ENCODE data around the gene BDKRB2. TPM values are rescaled to one million over a fixed set of nuclear protein-coding genes. Genes with fewer than 3 reads are reported as not detected.

The BDKRB2 gene
- total RNA-seq, 1 donor from 2014 or later = not detected

- Mint-ChIP-seq H3K36me3 (ENCODE audit: low read depth) (no peaks in the 10 kb centered on the region), H3K27ac (no peak overlapping the region), H3K27me3 (peaks cover 9% of the 10 kb centered on the region), H3K4me3 (no peak overlapping the region), H3K4me1 (no peaks in the 10 kb centered on the region), H3K9me3 (peaks cover 6% of the 10 kb centered on the region)
- CTCF ChIA-PET = no interaction called here
- TF ChIP-seq, protein P1, sequence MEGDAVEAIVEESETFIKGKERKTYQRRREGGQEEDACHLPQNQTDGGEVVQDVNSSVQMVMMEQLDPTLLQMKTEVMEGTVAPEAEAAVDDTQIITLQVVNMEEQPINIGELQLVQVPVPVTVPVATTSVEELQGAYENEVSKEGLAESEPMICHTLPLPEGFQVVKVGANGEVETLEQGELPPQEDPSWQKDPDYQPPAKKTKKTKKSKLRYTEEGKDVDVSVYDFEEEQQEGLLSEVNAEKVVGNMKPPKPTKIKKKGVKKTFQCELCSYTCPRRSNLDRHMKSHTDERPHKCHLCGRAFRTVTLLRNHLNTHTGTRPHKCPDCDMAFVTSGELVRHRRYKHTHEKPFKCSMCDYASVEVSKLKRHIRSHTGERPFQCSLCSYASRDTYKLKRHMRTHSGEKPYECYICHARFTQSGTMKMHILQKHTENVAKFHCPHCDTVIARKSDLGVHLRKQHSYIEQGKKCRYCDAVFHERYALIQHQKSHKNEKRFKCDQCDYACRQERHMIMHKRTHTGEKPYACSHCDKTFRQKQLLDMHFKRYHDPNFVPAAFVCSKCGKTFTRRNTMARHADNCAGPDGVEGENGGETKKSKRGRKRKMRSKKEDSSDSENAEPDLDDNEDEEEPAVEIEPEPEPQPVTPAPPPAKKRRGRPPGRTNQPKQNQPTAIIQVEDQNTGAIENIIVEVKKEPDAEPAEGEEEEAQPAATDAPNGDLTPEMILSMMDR (IDR thresholded peaks at IDR 0.05) = no peak
- intact Hi-C loops (cut with micrococcal nuclease) = no loop called here
- DNase-seq = no peak
- POLR2A ChIA-PET = no interaction called here
- ATAC-seq (ENCODE audit: low read depth) = no peak
These were observed 8.3 kb downstream of the BDKRB2 start for GRCh38 chr14:96212896-96213295.

DNA sequence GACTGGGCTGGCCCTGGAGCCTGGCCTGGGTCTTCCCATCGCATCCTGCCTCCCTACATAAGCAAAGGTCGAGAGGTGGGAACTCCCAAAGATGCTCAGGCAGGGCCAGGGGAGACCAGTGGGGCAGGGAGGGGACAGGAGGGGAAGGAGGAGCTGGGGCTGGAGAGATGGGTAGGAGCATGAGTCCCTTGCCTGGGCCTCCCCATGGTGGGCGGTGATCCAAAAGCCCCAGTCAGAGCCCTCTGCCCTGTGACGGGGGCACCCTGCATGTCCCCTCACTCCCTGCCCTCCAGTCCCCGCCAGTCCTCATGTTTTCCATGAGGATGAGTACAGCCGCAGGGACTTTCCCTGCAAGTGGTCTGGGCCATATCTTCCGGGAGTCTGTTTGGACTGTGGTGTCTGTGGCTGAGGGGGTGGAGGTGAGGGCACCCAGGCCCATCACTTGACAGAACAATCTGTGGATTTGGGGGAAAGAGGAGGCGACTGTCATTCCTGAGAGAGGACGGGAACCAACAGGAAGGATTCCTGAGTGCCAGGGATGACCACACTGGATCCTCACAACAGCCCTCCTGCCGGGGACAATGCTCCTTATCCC is 9.3 kb downstream of the BDKRB2 start:
- Mint-ChIP-seq H3K4me3 (no peak overlapping the region), H3K27me3 (peaks cover 2% of the 10 kb centered on the region), H3K27ac (no peak overlapping the region), H3K36me3 (ENCODE audit: low read depth) (no peaks in the 10 kb centered on the region), H3K4me1 (no peaks in the 10 kb centered on the region), H3K9me3 (peaks cover 6% of the 10 kb centered on the region)
- ChIA-PET CTCF (no interaction called here), POLR2A (no interaction called here)
- intact Hi-C loops (cut with micrococcal nuclease) = no loop called here
- TF ChIP-seq, protein P1 (IDR thresholded peaks at IDR 0.05) = no peak
- DNase-seq (no peak), ATAC-seq (ENCODE audit: low read depth) (no peak)

DNA sequence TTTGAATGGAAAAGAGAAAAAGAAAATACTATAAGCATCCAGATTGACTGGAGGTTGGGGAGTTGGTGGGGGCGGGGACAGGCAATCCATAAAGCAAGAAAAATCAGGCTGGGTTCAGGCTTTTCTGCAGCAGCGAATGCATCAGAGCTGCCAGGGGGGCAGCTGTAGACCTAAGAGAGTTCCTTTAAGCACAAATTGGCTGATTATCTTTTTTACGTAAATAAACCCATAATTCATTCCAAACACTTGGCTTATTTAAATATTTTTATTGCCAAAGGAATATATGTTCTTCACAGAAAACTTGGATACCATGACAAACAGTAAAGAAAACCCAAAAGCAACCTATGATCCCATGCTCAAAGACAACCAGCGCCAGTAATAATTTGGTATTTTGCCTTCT is 10.2 kb downstream of the BDKRB2 start:
- POLR2A ChIA-PET = no interaction called here

DNA sequence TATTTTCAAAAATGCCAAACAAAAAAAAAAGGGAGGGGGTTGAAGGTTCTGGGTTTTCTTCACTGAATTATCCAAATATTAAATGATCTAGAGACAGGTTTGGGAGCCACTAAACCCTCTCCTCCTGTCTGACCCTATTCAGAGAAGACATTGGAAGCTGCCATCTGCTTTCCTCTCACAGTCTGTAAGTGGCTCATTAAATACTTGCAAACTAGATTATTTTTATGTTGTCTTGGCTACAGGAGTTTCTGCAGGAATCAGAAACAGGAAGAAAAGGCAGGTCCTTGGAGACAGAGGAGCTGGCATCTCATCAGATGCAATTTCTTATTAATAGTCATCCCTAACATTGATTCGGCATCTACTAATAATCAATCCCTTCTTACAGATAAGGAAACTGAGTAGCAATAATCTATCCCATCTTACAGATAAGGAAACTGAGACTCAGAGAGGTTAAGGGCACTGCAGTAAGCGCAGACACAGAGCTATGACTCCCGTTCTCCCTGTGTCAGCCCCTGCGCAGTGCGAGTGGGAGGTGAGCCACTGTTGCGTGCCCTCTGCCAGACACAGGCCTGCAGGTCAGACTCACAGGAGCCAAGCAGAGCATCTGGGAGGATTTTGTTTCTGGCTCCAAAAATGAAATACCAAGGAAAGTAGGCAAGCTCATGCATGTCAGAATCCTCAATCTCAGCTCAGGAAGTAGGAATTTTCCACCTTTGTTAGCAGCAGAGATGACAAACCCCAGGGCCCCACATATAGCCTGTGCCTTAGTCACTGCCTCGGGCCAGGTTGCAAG is 11.0 kb downstream of the BDKRB2 start:
- Mint-ChIP-seq H3K36me3 (ENCODE audit: low read depth) (no peaks in the 10 kb centered on the region), H3K9me3 (peaks cover 6% of the 10 kb centered on the region), H3K4me3 (no peak overlapping the region), H3K27me3 (peaks cover 4% of the 10 kb centered on the region), H3K4me1 (no peaks in the 10 kb centered on the region), H3K27ac (no peak overlapping the region)
- ChIA-PET POLR2A (no interaction called here), CTCF (no interaction called here)
- DNase-seq (no peak), ATAC-seq (ENCODE audit: low read depth) (no peak)
- intact Hi-C loops (cut with micrococcal nuclease) = no loop called here
- TF ChIP-seq, protein P1 (IDR thresholded peaks at IDR 0.05) = no peak

More for the DNA sequence above, 10.2 kb downstream of the BDKRB2 start:
- Mint-ChIP-seq H3K27ac (no peak overlapping the region), H3K27me3 (peaks cover 2% of the 10 kb centered on the region), H3K4me3 (no peak overlapping the region), H3K4me1 (no peaks in the 10 kb centered on the region), H3K9me3 (peaks cover 6% of the 10 kb centered on the region), H3K36me3 (ENCODE audit: low read depth) (no peaks in the 10 kb centered on the region)
- no peak for DNase-seq
- no peak for ATAC-seq (ENCODE audit: low read depth)
- CTCF ChIA-PET = no interaction called here
- TF ChIP-seq, protein P1 (IDR thresholded peaks at IDR 0.05) = no peak
- intact Hi-C loops (cut with micrococcal nuclease) = no loop called here

- TF ChIP-seq, protein P1 (IDR thresholded peaks at IDR 0.05) = no peak
- ChIA-PET CTCF (no interaction called here), POLR2A (no interaction called here)
- Mint-ChIP-seq H3K4me1 (no peaks in the 10 kb centered on the region), H3K36me3 (ENCODE audit: low read depth) (no peaks in the 10 kb centered on the region), H3K27ac (no peak overlapping the region), H3K9me3 (peaks cover 6% of the 10 kb centered on the region), H3K4me3 (no peak overlapping the region), H3K27me3 (peaks cover 11% of the 10 kb centered on the region)
- no peak for DNase-seq
- intact Hi-C loops (cut with micrococcal nuclease) = no loop called here
- ATAC-seq (ENCODE audit: low read depth) = no peak
These were observed 12.0 kb downstream of the BDKRB2 start for GRCh38 chr14:96216627-96217026.

Measured in activated B cell treated with CpG ODN at 0.5 μM for 24 hours (primary cell).